ENCODE data around the gene PTPRA.

The PTPRA gene

GRCh38 chr20:3037654-3038053, 164.4 kb downstream of the PTPRA start:
- no peak for TF ChIP-seq ZNF274 (IDR thresholded peaks at IDR 0.05; ENCODE audit: low read depth, low read length)
- no peak overlapping the region for H3K4me3 ChIP-seq (ENCODE audit: low read length)

GRCh38 chr20:3038454-3038853, 165.2 kb downstream of the PTPRA start:
- TF ChIP-seq ZNF274 (IDR thresholded peaks at IDR 0.05; ENCODE audit: low read depth, low read length) = no peak
- H3K4me3 ChIP-seq (ENCODE audit: low read length) = no peak overlapping the region

- TF ChIP-seq ZNF274 (IDR thresholded peaks at IDR 0.05; ENCODE audit: low read depth, low read length) = no peak
- H3K4me3 ChIP-seq (ENCODE audit: low read length) = no peak overlapping the region
These were observed 166.1 kb downstream of the PTPRA start for GRCh38 chr20:3039426-3039825.

- no peak for TF ChIP-seq ZNF274 (IDR thresholded peaks at IDR 0.05; ENCODE audit: low read depth, low read length)
- H3K4me3 ChIP-seq (ENCODE audit: low read length) = no peak overlapping the region
These were observed 166.8 kb downstream of the PTPRA start for GRCh38 chr20:3040086-3040485.

GRCh38 chr20:3041854-3042409, 168.7 kb downstream of the PTPRA start:
- no peak for TF ChIP-seq ZNF274 (IDR thresholded peaks at IDR 0.05; ENCODE audit: low read depth, low read length)

GRCh38 chr20:3042625-3043024, 169.3 kb downstream of the PTPRA start:
- TF ChIP-seq ZNF274 (IDR thresholded peaks at IDR 0.05; ENCODE audit: low read depth, low read length) = no peak
- no peak overlapping the region for H3K4me3 ChIP-seq (ENCODE audit: low read length)

More at GRCh38 chr20:3041854-3042409, 168.7 kb downstream of the PTPRA start:
- no peak overlapping the region for H3K4me3 ChIP-seq (ENCODE audit: low read length)

GRCh38 chr20:3043322-3043721, 170.0 kb downstream of the PTPRA start, which contains the start of gene GNRH2:
TSS of gene GNRH2 (plus strand) at chr20:3043622. CDS start at chr20:3044415, 793 bp downstream.
- TF ChIP-seq ZNF274 (IDR thresholded peaks at IDR 0.05; ENCODE audit: low read depth, low read length) = no peak
- no peak within 1 kb of the TSS for H3K4me3 ChIP-seq (ENCODE audit: low read length)

GRCh38 chr20:3044336-3044965, 171.2 kb downstream of the PTPRA start:
- no peak overlapping the region for H3K4me3 ChIP-seq (ENCODE audit: low read length)
- no peak for TF ChIP-seq ZNF274 (IDR thresholded peaks at IDR 0.05; ENCODE audit: low read depth, low read length)

- peak overlapping the region; percentile 85; the same call in 1 of the 2 replicates for H3K4me3 ChIP-seq (ENCODE audit: low read length)
- no peak for TF ChIP-seq ZNF274 (IDR thresholded peaks at IDR 0.05; ENCODE audit: low read depth, low read length)
These were observed 171.9 kb downstream of the PTPRA start for GRCh38 chr20:3045042-3045815.

- no peak for TF ChIP-seq ZNF274 (IDR thresholded peaks at IDR 0.05; ENCODE audit: low read depth, low read length)
- peak within 1 kb of the TSS; percentile 85 for H3K4me3 ChIP-seq (ENCODE audit: low read length)
These were observed 172.8 kb downstream of the PTPRA start, which contains the start of gene MRPS26 for GRCh38 chr20:3045816-3046676. TSS of gene MRPS26 (plus strand) at chr20:3046052. CDS start at chr20:3046069, 17 bp downstream.

- peak overlapping the region; percentile 85 for H3K4me3 ChIP-seq (ENCODE audit: low read length)
- no peak for TF ChIP-seq ZNF274 (IDR thresholded peaks at IDR 0.05; ENCODE audit: low read depth, low read length)
These were observed 173.6 kb downstream of the PTPRA start for GRCh38 chr20:3046677-3047462.

GRCh38 chr20:3047486-3048419, 174.5 kb downstream of the PTPRA start:
- no peak for TF ChIP-seq ZNF274 (IDR thresholded peaks at IDR 0.05; ENCODE audit: low read depth, low read length)
- H3K4me3 ChIP-seq (ENCODE audit: low read length) = no peak overlapping the region

Data from GM08714 (cell line).